Activated CD4-positive, alpha-beta T cell treated with anti-CD3 and anti-CD28 coated beads, Interleukin-2, Interleukin-6, amounts not matched to agents 100 ng/mL and 50 ng/mL, durations not matched to agents 16 hours and 8 hours (primary cell): ENCODE data around the gene JADE3.
A peak's percentile ranks its signal among the peaks of the same experiment; 100 is the strongest.

ENCODE experiments used
- DNase-seq: peaks from one replicate; pipeline ENCODE4 v3.0.0-alpha.2; 2020

JADE3 gene

DNA sequence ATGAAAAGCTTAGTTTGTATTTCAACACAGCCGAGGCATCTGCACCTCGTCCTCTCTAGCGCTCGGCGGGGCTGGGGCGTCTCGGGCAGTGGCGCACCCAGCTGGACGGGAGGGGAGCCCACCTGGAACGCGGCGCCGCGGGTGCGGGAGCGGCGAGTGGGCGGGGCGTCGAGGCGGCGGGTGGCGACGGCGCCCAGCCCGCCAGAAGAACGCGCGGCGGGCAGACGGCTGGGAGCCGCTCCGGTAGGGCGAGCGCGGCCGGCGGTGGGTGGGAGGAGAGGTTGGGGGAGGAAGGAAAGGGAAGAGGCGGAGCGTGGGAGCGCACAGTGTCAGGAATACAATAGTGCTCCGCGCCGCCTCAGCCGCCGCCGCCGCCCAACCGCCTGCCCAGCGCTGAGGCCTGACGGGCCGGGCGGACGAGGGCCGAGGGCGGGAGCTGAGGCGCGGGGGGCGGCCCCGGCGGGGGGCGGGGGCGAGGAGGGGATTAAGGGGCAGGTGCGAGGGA, at the start of gene JADE3:
Gene JADE3, plus strand, starts transcription at position 324 of the 505 bp plus-strand sequence. CDS start 72,474 bp downstream, outside the sequence.
- peak; percentile 41 for DNase-seq

- no peak for DNase-seq
Measured at GRCh38 chrX:46863072-46863471, 49.1 kb upstream of the JADE3 start.

DNA sequence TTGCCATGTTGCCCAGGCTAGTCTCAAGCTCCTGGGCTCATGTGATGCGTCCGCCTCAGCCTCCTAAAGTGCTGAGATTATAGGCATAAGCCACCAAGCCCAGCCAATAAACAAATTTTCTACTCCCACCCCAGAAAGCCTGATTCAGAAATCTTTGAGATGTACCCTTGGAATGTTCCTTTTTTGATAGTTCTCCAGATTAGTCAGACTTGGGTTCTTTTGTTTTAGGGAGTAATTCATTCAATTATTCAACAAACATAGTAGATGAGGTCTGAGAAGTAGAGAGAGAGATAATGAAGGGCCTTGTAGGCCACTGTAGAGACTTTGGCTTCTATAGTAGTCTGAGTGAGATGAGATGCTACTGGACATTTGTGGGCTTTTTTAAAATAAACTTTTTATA, 47.6 kb upstream of the JADE3 start:
- no peak for DNase-seq

- DNase-seq: no peak
Measured at GRCh38 chrX:46865281-46865680, 46.9 kb upstream of the JADE3 start.

DNA sequence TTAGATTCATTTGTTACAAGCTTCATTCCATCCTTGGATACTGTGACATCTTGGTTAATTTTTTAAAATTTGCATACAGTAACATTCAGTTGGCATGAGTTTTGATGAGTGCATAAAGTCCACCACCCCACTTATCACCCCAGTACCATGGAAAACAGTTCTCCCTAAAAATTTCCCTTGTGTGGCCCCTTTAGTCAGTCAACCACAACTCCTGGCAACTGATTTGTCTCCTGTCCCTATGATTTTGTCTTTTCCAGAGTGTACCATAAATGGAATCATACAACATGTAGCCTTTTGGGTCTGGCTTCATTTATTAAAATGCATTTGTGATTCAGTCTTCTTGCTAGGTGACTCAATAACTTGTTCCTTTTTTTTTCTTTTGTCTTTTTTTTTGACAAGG, 45.5 kb upstream of the JADE3 start:
- DNase-seq: no peak

DNA sequence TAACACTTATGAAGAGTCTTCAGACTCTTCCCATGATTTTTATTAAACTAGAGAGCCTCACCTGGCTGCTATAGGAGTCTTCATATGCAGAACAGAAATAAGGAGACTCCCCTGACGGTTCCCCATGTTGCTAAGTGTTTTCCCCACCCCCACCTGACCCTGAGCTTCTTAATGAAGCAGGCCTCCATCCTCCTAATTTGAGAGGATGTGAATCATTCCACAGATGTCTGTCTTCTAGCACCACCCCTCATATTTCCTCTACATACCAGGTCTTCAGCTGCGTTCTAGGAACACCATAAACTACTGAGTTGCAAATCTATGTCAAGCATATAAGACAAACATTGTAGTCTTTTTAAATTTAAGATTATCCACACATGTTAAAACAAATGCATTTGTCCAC, 38.5 kb upstream of the JADE3 start:
- DNase-seq: no peak

DNA sequence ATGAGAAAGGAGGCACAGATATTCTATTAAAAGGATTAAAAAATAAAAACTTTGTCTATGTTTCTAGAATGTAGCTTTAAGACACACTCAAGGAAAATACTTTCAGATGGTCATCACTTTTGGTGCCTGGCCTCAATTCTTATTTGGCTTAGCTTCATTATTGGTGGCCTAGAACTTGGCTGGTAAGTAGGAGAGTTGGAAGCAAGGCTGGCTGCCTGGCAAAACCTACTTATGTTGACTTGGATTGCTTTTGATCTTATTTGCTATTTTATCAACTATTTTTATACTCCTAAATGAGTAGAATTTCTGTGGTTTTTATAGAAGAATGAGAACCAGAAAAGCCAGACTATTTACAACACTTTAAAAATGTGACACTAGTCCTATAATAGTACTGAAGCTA, 35.3 kb upstream of the JADE3 start:
- DNase-seq: no peak

GRCh38 chrX:46882266-46882665, 30.0 kb upstream of the JADE3 start:
- no peak for DNase-seq

GRCh38 chrX:46884799-46885198, 27.4 kb upstream of the JADE3 start:
- DNase-seq: no peak

DNA sequence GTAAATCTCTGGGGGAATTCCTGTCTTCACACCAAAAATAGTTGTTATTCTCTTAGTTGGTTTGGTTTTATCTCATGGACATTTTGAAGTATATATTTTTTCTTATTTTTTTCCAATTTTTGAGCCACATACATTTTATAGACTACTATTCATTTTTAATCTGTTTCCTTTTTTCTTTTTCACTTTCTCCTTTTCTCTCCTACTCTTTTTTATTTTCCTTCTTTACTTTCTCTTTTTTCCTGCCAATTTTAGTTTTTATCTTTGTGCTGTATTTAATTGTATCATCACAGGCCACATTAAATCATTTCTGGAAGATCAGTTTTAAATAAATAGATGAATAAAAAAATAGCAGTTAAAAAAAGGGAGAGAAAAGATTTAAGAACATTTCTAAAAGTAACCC, 14.0 kb upstream of the JADE3 start:
- no peak for DNase-seq

DNA sequence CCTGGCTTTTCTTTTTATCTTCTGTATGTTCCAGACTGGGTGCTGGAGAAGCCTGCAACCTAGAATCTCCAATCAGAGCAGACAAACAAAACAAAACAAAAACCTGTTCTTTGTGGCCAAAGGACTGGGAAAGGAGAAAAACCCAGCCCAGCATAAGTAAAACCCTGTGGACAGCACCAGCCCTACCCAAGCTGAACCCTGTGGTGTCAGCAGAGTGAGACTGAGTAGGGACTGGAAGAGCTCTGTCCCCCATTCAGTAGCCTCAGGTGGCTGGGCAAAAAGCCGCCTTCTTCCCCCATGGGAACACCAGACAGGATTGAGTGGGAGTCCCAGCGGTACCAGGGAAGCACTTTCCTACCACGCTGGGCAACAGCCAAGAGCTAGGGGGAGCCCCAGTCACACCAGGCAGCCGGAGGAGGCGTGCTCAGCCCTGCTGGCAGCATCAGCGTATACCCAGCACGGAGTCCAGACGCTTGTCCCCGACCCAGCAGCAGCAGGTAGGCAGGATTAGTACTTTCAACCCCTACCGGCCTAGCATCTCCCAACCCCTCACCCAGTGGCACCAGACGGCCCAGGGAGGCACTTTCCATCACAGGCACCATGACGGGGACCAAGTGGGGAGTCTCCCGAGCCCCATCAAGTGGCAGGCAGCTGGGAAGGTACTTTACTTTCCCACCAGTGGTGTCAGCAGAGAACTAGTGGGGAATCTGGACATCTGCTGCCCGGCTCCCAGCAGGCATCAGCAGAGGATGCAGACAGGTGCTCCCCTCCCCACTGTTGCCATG, 8.6 kb upstream of the JADE3 start:
- peak; percentile 75 for DNase-seq

DNA sequence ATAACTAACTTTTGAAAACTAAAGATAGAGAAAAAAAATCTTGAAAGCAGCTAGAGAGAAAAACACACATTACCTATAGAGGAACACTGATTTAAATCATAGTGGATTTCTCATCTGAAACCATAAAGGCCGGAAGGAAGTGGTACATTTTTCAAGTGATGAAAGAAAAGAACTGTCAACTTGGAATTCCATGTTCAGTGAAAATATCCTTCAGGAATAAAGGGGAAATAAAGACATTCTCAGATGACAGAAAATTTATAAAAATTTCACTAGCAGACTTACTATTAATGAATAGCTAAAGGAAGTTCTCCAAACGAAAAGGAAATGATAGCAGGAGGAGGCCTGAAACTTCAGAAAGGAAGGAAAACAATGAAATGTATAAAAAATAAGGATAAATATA, 7.6 kb upstream of the JADE3 start:
- no peak for DNase-seq

- no peak for DNase-seq
Measured at GRCh38 chrX:46910415-46910814, 1.8 kb upstream of the JADE3 start.

DNA sequence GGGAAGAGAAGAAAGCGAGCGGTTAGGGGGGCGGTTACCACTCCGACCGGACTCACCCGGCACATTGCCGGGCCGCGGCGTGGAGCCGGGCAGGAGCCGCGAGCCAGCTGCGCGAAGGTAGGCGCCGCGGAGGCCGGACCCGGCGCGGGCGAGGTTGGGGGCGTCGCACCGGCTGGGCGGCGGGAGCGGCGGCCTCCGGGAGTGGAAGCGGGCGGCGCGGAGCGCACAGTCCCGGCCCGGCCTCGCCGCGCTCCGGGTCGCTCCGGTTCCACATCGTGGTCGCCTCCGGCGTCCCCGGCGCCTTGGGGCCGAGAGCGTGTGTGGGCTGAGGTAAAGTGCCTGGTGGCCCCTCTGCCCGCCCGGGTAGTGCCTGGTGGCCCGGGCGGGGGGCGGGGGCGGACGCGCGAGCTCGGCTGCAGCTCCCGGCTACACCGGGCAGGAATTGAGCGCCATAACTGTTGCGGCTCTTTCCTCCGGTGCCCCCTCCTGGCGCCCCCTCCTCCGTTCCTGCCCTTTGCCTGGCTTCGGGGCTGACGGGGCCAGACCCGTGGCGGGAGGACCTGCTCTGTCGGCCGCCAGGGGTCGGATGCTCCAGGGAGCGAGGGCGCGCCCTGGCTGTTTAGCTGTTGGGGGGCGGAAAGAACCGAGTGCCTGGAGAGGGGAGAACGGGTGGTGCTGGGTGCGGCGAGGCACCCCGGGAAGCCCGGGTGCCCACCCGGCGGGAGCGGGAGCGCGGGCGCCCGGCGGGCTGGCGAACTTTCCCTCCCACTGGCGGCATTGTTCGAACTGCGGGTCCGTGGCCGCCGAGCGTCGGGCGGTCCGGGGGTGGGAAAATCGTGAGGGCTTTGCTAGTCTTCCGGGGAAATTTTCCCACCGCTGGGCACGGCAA, 626 bp downstream of the JADE3 start:
- peak; percentile 44 for DNase-seq

DNA sequence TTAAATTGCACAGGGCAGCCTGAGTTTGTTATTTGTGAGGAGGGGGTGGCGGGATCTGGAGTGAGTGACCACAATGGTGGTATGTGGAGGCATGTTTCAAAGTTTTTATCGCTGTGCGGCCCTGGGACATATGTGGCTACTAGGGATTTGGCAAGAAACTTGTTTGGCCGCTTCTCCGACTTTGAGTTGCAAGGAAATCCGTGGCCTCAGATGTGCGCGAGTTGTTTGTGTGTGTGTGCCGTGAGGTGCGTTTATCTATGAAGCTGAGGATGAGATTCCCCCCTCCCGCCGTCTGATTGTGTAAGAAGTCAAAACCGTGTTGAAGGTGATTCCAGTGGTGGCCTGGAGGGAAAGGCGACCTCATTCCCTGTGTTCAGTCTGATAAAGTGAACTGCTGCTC, 1.4 kb downstream of the JADE3 start:
- DNase-seq: no peak

DNA sequence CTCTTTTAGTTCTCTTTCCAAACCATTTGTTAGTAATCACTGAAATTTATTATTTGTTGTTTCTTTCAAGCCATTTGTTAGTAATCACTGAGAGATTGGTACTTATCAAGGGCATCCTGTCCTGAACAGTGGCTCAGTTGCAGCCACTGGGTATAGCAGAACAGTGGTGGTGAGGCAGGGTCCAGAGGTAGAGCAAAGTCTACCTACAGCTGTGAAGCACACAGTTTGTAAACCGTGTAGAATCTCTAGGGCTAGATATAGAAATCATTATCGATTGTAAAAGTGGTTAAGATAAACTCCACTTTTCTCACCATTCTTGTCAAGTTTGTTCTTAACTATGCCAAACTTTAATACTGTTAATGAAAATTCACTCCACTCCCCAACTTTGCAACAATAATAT, 4.1 kb downstream of the JADE3 start:
- DNase-seq: no peak

GRCh38 chrX:46917622-46918021, 5.4 kb downstream of the JADE3 start:
- DNase-seq: no peak

DNA sequence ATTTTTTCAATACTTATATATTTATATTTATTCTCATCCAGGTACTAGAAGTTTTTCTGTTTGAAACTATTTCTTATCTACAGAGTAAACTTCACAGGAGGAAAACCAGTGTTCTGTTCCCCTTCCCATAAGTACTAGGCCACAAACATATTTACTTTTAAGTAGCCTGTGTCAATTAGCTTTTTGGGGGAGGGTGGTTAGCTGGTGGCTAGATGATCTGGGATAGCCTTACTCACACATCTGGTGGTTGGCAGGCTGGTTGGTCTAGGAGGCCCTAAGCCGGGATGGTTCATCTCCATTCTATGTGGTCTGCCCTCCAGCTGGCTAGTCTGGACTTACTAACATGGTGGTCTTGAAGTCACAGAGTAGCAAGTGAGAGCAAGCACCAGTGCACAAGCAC, 6.2 kb downstream of the JADE3 start:
- no peak for DNase-seq

GRCh38 chrX:46920235-46920634, 8.0 kb downstream of the JADE3 start:
- DNase-seq: no peak

GRCh38 chrX:46922611-46923010, 10.4 kb downstream of the JADE3 start:
- DNase-seq: no peak

GRCh38 chrX:46927718-46928117, 15.5 kb downstream of the JADE3 start:
- DNase-seq: no peak

GRCh38 chrX:46929439-46930261, 17.4 kb downstream of the JADE3 start:
- DNase-seq: no peak

- no peak for DNase-seq
Measured at GRCh38 chrX:46935295-46935694, 23.1 kb downstream of the JADE3 start.
